Esophagus muscularis mucosa (tissue), 4 donors: Measurements from ENCODE around the gene MLST8. TPM values are rescaled to one million over a fixed set of nuclear protein-coding genes. Genes with fewer than 3 reads are reported as not detected.

Experiments
- DNase-seq: peaks from one replicate; pipeline ENCODE4 v3.0.0-alpha.2; 2017; ENCODE audit errors: extremely low spot score
- H3K27ac ChIP-seq, 4 donors: fragments of 200-600 bp; sonication (generic); replicated peaks in 1 of 4; 1 replicate in 3 of 4; 2 replicates in 1 of 4; pipeline ENCODE4 v1.5.1; 2016 to 2019; ENCODE audit warnings: mild to moderate bottlenecking in 1 of 4
- H3K27me3 ChIP-seq, 4 donors: fragments of 200-600 bp; sonication (generic); one replicate each; pipeline versions ENCODE4 v1.5.1 to v1.6.0; 2016 to 2019
- H3K36me3 ChIP-seq, 4 donors: fragments of 200-600 bp; sonication (generic); one replicate each; pipeline ENCODE4 v1.5.1; 2016 to 2019
- H3K4me1 ChIP-seq, 4 donors: fragments of 200-600 bp; sonication (generic); one replicate each; pipeline ENCODE4 v1.5.1; 2016 to 2019
- H3K4me3 ChIP-seq, 4 donors: fragments of 200-600 bp; sonication (generic); 1 replicate in 2 of 4; 2 replicates in 2 of 4; pipeline ENCODE4 v1.5.1; 2016 to 2019; ENCODE audit warnings: mild to moderate bottlenecking in 4 of 4, moderate library complexity in 1 of 4
- H3K9me3 ChIP-seq, 4 donors: fragments of 200-600 bp; sonication (generic); 1 replicate in 3 of 4; 2 replicates in 1 of 4; pipeline ENCODE4 v1.5.1; 2016 to 2019
- EP300 ChIP-seq: sonication (generic); formaldehyde crosslinking; IDR thresholded peaks from one replicate; pipeline ENCODE4 v1.6.1; 2017; ENCODE audit warnings: antibody characterized with exemption
- POLR2A ChIP-seq: fragments of 450-650 bp; IDR thresholded peaks from one replicate; pipeline ENCODE4 v1.6.1; 2017; ENCODE audit warnings: antibody characterized with exemption, moderate library complexity, mild to moderate bottlenecking, low read depth
- POLR2AphosphoS5 ChIP-seq, 2 donors: sonication (generic); formaldehyde crosslinking; IDR thresholded peaks; one replicate each; pipeline ENCODE4 v1.6.1; 2017; ENCODE audit warnings: antibody characterized with exemption in 2 of 2
- WGBS: methylation state at CpG from one replicate; pipeline ENCODE4 v1.1.5; 2018; 5-methylcytosine and 5-hydroxymethylcytosine counted together
- intact Hi-C: fragments of 100-400 bp; cut with DNase I; formaldehyde crosslinking; loops from one replicate; pipeline ENCODE4 v1.15.1; 2023
- total RNA-seq, 4 donors: library from RNA; depleted of rRNA; stranded (reverse); fragments of >200 nt; gene quantifications; one replicate each; pipeline versions ENCODE4 v1.1.0 to v1.2.1, GENCODE V29; 2016
- TF ChIP-seq, protein P1 (sequence below), 3 experiments: fragments of 200-600 bp in 2 of 3; fragments of 450-650 bp in 1 of 3; sonication (generic) in 2 of 3; IDR thresholded peaks; one replicate each; pipeline ENCODE4 v1.5.1; 2017 to 2019; ENCODE audit warnings: antibody characterized with exemption in 3 of 3, mild to moderate bottlenecking in 2 of 3, moderate library complexity in 1 of 3

Gene MLST8
- total RNA-seq, 4 donors from 2014 or later: 23.7 to 62.8 (median 36.3) TPM

DNA sequence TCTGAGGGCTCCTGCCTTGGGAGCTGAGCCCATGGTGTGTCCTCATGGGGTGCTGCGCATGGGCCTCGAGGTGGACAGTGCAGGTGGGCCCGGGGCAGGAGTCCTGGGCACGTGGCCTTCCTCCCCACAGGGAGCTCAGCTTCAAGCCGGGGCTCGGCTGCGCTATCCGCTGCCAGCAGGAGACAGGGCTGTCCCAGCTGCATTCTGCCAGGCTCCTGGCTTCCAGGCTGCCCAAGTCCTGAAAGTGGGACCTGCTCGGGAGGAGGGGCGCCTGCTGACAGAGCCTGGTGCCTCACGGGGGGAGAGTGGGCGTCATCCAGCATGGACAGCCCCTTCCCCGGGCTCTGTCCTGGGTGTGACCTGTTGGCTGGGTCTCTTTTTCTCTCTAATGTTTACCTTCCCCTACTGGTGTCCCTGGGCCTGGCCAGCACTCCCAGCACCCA is 42.6 kb upstream of the MLST8 start:
- Histone ChIP-seq H3K36me3 (peaks cover 6 to 33% (median 28%) of the 10 kb centered on the region in 4 donors), H3K4me1 (peaks cover 25 to 58% (median 56%) of the 10 kb centered on the region in 4 donors), H3K27me3 (no peaks in the 10 kb centered on the region), H3K27ac (peak overlapping the region in 1 of 4 donors; percentile 90), H3K4me3 (no peak overlapping the region), H3K9me3 (no peaks in the 10 kb centered on the region)
- intact Hi-C loops: loop anchor here (5.0 kb wide), 1 partner anchor 50 kb away; the partner anchor contains the start of genes BRICD5 and PGP
- no peak for DNase-seq
- TF ChIP-seq POLR2AphosphoS5 (IDR thresholded peaks at IDR 0.05) (no peak), POLR2A (no peak), EP300 (no peak)
- TF ChIP-seq, protein P1, sequence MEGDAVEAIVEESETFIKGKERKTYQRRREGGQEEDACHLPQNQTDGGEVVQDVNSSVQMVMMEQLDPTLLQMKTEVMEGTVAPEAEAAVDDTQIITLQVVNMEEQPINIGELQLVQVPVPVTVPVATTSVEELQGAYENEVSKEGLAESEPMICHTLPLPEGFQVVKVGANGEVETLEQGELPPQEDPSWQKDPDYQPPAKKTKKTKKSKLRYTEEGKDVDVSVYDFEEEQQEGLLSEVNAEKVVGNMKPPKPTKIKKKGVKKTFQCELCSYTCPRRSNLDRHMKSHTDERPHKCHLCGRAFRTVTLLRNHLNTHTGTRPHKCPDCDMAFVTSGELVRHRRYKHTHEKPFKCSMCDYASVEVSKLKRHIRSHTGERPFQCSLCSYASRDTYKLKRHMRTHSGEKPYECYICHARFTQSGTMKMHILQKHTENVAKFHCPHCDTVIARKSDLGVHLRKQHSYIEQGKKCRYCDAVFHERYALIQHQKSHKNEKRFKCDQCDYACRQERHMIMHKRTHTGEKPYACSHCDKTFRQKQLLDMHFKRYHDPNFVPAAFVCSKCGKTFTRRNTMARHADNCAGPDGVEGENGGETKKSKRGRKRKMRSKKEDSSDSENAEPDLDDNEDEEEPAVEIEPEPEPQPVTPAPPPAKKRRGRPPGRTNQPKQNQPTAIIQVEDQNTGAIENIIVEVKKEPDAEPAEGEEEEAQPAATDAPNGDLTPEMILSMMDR (IDR thresholded peaks at IDR 0.05): no peak
- WGBS: 77% methylated on average over 7 of the region's 13 CpGs

DNA sequence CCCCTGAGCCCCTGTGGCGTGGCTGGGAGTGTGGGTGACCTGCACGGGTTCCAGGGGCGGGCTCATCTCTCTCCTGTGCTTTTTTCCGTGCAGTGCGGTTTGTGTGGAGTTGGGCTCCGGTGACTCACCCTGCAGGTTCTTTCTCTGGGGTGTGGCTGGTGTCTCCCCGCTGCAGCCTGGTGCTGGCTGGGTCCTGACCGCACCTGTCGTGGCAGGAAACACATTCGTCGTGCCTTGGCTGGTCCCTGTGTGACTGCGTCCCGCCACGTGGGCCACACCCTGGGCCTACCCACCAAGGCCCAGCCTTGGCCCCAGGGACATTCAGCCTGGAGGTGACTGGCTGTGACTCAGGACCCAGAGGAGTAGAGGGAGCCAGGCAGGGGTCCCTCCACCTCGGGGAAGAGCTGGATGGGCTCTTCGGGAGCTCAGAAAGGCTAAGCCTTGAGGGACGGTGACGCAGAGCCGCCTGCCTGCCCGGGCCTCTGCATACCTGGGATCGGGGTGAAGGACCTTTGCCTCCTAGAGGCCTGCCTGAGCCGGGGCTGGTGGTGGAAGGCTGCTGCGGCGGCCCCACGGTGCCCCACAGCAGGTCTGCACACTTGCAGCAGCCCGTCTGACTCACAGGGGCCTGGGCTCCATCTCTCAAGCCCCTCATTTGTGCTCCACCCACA is 41.9 kb upstream of the MLST8 start:
- TF ChIP-seq POLR2A (no peak), EP300 (no peak), POLR2AphosphoS5 (IDR thresholded peaks at IDR 0.05) (no peak)
- TF ChIP-seq, protein P1 (IDR thresholded peaks at IDR 0.05): no peak
- no peak for DNase-seq
- no peak overlapping the region for H3K4me3 ChIP-seq
- H3K4me1 ChIP-seq: peaks cover 19 to 52% (median 49%) of the 10 kb centered on the region in 4 donors
- peak overlapping the region in 1 of 4 donors; percentile 90 for H3K27ac ChIP-seq
- intact Hi-C loops: loop anchor here (5.0 kb wide), 1 partner anchor 49 kb away; the partner anchor contains the start of genes BRICD5 and PGP
- H3K9me3 ChIP-seq: no peaks in the 10 kb centered on the region
- WGBS: 77% methylated on average over 5 of the region's 26 CpGs
- peaks cover 13 to 39% (median 35%) of the 10 kb centered on the region in 4 donors for H3K36me3 ChIP-seq
- no peaks in the 10 kb centered on the region for H3K27me3 ChIP-seq

DNA sequence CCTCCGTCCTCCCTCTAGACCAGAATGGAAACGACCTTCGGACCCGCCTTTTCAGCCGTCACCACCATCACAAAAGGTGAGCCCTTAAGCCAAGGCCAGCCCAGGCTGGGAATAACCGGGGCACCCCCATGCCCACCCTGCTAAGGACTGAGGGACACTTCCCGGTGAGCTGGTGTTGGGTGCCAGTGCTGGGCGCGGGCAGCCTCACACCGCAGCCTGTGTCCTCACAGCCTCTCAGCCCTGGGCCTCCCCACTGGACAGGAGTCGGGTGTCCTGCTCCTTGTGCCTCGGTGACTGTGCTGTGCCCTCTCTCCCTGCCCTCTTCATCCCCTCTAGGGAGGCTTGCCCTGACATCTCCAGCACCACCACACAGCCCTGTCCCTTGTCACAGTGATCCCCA is 39.4 kb upstream of the MLST8 start:
- Histone ChIP-seq H3K27ac (no peak overlapping the region), H3K4me3 (no peak overlapping the region), H3K4me1 (peaks cover 0 to 36% (median 24%) of the 10 kb centered on the region in 4 donors), H3K27me3 (no peaks in the 10 kb centered on the region), H3K9me3 (no peaks in the 10 kb centered on the region), H3K36me3 (peaks cover 24 to 63% (median 53%) of the 10 kb centered on the region in 4 donors)
- intact Hi-C loops: no loop called here
- DNase-seq: no peak
- TF ChIP-seq EP300 (no peak), POLR2AphosphoS5 (IDR thresholded peaks at IDR 0.05) (no peak), POLR2A (no peak)
- TF ChIP-seq, protein P1 (IDR thresholded peaks at IDR 0.05): no peak
- WGBS: 91% methylated on average over 11 of the region's 12 CpGs

DNA sequence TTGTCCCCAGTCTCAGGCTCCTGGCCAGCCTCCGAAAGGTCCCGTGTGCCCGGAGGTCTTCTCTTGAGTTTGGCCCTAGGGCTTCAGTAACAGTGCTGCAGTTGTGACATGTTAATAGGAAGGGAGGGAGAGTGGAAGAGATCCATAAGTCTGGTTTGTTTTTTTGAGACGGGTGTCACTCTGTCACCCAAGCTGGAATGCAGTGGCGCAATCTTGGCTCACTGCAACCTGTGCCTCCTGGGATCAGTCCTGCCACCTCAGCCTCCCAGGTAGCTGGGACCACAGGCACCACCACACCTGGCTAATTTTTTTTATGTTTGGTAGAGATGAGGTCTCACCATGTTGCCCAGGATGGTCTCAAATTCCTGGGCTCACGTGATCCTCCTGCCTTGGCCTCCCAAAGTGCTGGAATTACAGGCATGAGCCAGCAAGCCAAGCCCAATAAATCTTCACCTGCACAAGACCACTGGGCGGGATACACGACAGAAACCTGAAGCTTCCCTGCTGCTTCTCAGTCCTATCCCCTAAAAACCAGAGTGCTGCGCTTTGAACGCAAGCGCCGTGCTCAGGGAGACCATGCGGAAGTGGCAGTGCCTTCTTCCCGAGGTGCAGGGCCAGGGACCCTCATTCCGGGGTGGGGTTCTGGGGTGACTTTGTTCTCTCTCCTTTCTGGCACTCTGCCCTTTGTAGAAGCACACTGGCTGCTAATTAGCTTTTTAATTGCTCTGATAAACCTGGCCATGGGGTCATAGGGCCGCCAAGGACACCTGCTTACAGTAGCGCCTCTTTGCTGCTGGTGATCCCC is 38.8 kb upstream of the MLST8 start:
- peaks cover 30 to 69% (median 59%) of the 10 kb centered on the region in 4 donors for H3K36me3 ChIP-seq
- WGBS: 96% methylated on average over 16 of the region's 17 CpGs
- H3K27me3 ChIP-seq: no peaks in the 10 kb centered on the region
- peaks cover 0 to 30% (median 18%) of the 10 kb centered on the region in 4 donors for H3K4me1 ChIP-seq
- no peaks in the 10 kb centered on the region for H3K9me3 ChIP-seq
- H3K27ac ChIP-seq: no peak overlapping the region
- intact Hi-C loops: no loop called here
- no peak overlapping the region for H3K4me3 ChIP-seq
- DNase-seq: no peak
- TF ChIP-seq POLR2A (no peak), EP300 (no peak), POLR2AphosphoS5 (IDR thresholded peaks at IDR 0.05) (no peak)
- TF ChIP-seq, protein P1 (IDR thresholded peaks at IDR 0.05): no peak
